GM23338 (cell line): ENCODE data around the gene PPP2R2B. TPM values are rescaled to one million over a fixed set of nuclear protein-coding genes. Genes with fewer than 3 reads are reported as not detected.

ENCODE experiments used
- ATAC-seq: fragments of 200-7000 bp; cut with Tn5 transposase; 3 replicates; pipeline ENCODE4 v1.9.1; 2020
- DNase-seq: peaks from one replicate; pipeline ENCODE4 v3.0.0-alpha.2; 2015; ENCODE audit warnings: low spot score
- H2AFZ ChIP-seq: fragments of 200-600 bp; sonication (generic); 2 replicates; pipeline ENCODE4 v1.8.0; 2016; ENCODE audit warnings: antibody characterized with exemption, mild to moderate bottlenecking, moderate library complexity
- H3F3A ChIP-seq: fragments of 200-600 bp; sonication (generic); replicated peaks from 2 replicates; pipeline ENCODE4 v1.8.0; 2017; ENCODE audit warnings: antibody characterized with exemption, mixed run types, low read depth
- H3K27ac ChIP-seq: fragments of 200-600 bp; sonication (generic); 2 replicates; pipeline ENCODE4 v1.6.1; 2016; ENCODE audit warnings: low read depth
- H3K27me3 ChIP-seq: fragments of 200-600 bp; sonication (generic); 2 replicates; pipeline ENCODE4 v1.8.0; 2016; ENCODE audit warnings: mild to moderate bottlenecking, mixed run types, moderate library complexity; ENCODE audit not compliant: insufficient read depth
- H3K36me3 ChIP-seq: fragments of 200-600 bp; sonication (generic); 2 replicates; pipeline ENCODE4 v1.8.0; 2016; ENCODE audit warnings: mild to moderate bottlenecking; ENCODE audit not compliant: insufficient read depth
- H3K4me1 ChIP-seq: fragments of 200-600 bp; sonication (generic); 2 replicates; pipeline ENCODE4 v1.8.0; 2016; ENCODE audit warnings: mild to moderate bottlenecking, moderate library complexity; ENCODE audit not compliant: insufficient read depth
- H3K4me2 ChIP-seq: fragments of 200-600 bp; sonication (generic); 2 replicates; pipeline ENCODE4 v1.7.1; 2017; ENCODE audit warnings: mixed run types
- H3K4me3 ChIP-seq: fragments of 200-600 bp; sonication (generic); 2 replicates; pipeline ENCODE4 v1.6.1; 2016; ENCODE audit warnings: mixed run types
- H3K79me2 ChIP-seq: fragments of 200-600 bp; sonication (generic); replicated peaks from 2 replicates; pipeline ENCODE4 v1.8.0; 2017; ENCODE audit warnings: mild to moderate bottlenecking; ENCODE audit not compliant: insufficient read depth
- H3K9me2 ChIP-seq: fragments of 200-600 bp; sonication (generic); 2 replicates; pipeline ENCODE4 v1.8.0; 2017; ENCODE audit not compliant: insufficient read depth
- H4K20me1 ChIP-seq: fragments of 200-600 bp; sonication (generic); replicated peaks from 2 replicates; pipeline ENCODE4 v1.8.0; 2017; ENCODE audit warnings: mild to moderate bottlenecking; ENCODE audit not compliant: insufficient read depth
- H3K27ac Mint-ChIP-seq: 2 replicates; pipeline ENCODE4 v1.8.0; 2020; ENCODE audit warnings: inconsistent platforms, mild to moderate bottlenecking, moderate library complexity, mixed read lengths
- H3K27me3 Mint-ChIP-seq: 3 replicates; pipeline ENCODE4 v1.8.0; 2022; ENCODE audit warnings: low read depth, mild to moderate bottlenecking, moderate library complexity, mixed read lengths, inconsistent platforms; ENCODE audit not compliant: insufficient read depth, poor library complexity
- H3K36me3 Mint-ChIP-seq: 3 replicates; pipeline ENCODE4 v1.8.0; 2021; ENCODE audit warnings: low read depth, mild to moderate bottlenecking, inconsistent platforms, moderate library complexity, mixed read lengths
- H3K4me1 Mint-ChIP-seq: 3 replicates; pipeline ENCODE4 v1.8.0; 2020; ENCODE audit warnings: mild to moderate bottlenecking, inconsistent platforms, mixed read lengths
- H3K4me3 Mint-ChIP-seq: 3 replicates; pipeline ENCODE4 v1.8.0; 2021; ENCODE audit warnings: moderate library complexity, mild to moderate bottlenecking, inconsistent platforms, mixed read lengths
- H3K9me3 Mint-ChIP-seq: 3 replicates; pipeline ENCODE4 v1.8.0; 2020; ENCODE audit warnings: moderate library complexity, mild to moderate bottlenecking, inconsistent platforms, mixed read lengths
- CREB1 ChIP-seq: fragments of 250-450 bp; sonication (Bioruptor Pico); IDR thresholded peaks from 2 replicates; pipeline ENCODE4 v1.5.0; 2020; ENCODE audit warnings: low read depth, mild to moderate bottlenecking, moderate library complexity
- CTCF ChIP-seq, 2 experiments: fragments of 200-600 bp in 1 of 2; sonication (generic) in 1 of 2; conservative IDR thresholded peaks; 2 replicates each; pipeline versions ENCODE4 v1.5.1 to v1.6.1; 2016 to 2017; ENCODE audit warnings: antibody characterized with exemption in 2 of 2, low read depth in 2 of 2, mild to moderate bottlenecking in 2 of 2, moderate library complexity in 1 of 2
- EZH2 ChIP-seq: fragments of 200-600 bp; sonication (generic); IDR thresholded peaks from one replicate; pipeline ENCODE4 v1.8.0; 2017; ENCODE audit warnings: antibody characterized with exemption, mild to moderate bottlenecking, low read depth; ENCODE audit not compliant: unreplicated experiment
- EZH2phosphoT487 ChIP-seq: fragments of 200-600 bp; sonication (generic); IDR thresholded peaks from one replicate; pipeline ENCODE4 v1.8.1; 2018; ENCODE audit warnings: antibody characterized with exemption; ENCODE audit not compliant: unreplicated experiment
- JUNB ChIP-seq: IDR thresholded peaks from one replicate; pipeline ENCODE4 v1.6.1; 2016; ENCODE audit warnings: antibody characterized with exemption; ENCODE audit not compliant: unreplicated experiment
- NANOG ChIP-seq: IDR thresholded peaks from 2 replicates; pipeline ENCODE4 v1.6.1; 2016; ENCODE audit warnings: antibody characterized with exemption, borderline replicate concordance
- POLR2AphosphoS5 ChIP-seq: IDR thresholded peaks from 2 replicates; pipeline ENCODE4 v1.6.1; 2016; ENCODE audit warnings: antibody characterized with exemption, low read depth
- STAT1 ChIP-seq: IDR thresholded peaks from one replicate; pipeline ENCODE4 v1.6.1; 2016; ENCODE audit warnings: antibody characterized with exemption; ENCODE audit not compliant: unreplicated experiment
- ZNF114 ChIP-seq: fragments of 250-450 bp; sonication (Bioruptor Pico); IDR thresholded peaks from 2 replicates; pipeline ENCODE4 v1.5.0; 2020; ENCODE audit warnings: mild to moderate bottlenecking, moderate library complexity
- ZNF331 ChIP-seq: fragments of 250-450 bp; sonication (Bioruptor Pico); IDR thresholded peaks from 2 replicates; pipeline ENCODE4 v1.5.0; 2020; ENCODE audit warnings: low read depth, mild to moderate bottlenecking, moderate library complexity
- ZNF462 ChIP-seq: fragments of 250-450 bp; sonication (Bioruptor Pico); IDR thresholded peaks from 2 replicates; pipeline ENCODE4 v1.5.0; 2020; ENCODE audit warnings: mild to moderate bottlenecking, moderate library complexity
- polyA plus RNA-seq: library from polyadenylated mRNA; unstranded; fragments of >200 nt; fragmentation: Nextera tagmentation; extraction: Ambion mirVana; gene quantifications from 2 replicates; pipeline ENCODE4 v1.2.1, GENCODE V29; 2016
- total RNA-seq: library from RNA; depleted of rRNA; stranded (reverse); fragments of >200 nt; shearing (Covaris generic); gene quantifications from 2 replicates; pipeline ENCODE4 v1.2.3, GENCODE V29; 2014
- TF ChIP-seq, protein P1 (sequence below): IDR thresholded peaks from one replicate; pipeline ENCODE4 v1.6.1; 2018; ENCODE audit warnings: antibody characterized with exemption; ENCODE audit not compliant: unreplicated experiment
- TF ChIP-seq, protein P2 (sequence below): IDR thresholded peaks from 2 replicates; pipeline ENCODE4 v1.6.1; 2016; ENCODE audit warnings: antibody characterized with exemption

Gene PPP2R2B
- total and polyA plus RNA-seq, 2 experiments from 2014 or later, result 21.3 to 33.9 TPM

DNA sequence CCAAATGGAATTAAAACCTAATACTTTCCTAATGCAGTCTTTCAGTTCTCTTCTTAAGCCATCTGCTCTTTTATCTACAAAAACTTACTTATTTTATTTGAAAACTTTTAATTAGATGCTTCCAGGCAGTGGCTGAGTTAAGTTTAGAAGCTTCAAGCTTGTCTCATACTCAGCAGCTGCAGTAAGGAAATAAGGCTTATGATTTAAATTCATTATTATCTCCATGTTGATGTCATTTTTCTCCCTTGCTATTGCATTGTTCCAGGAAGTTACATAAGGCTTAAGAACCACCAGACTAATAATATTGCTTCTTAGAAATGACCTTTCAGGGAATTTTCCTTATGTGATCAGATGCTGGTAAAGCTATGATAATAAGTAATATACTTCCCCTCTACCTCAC, 119.6 kb downstream of the PPP2R2B start:
- no peak for ATAC-seq
- no peak overlapping the region for H3K4me3 Mint-ChIP-seq
- no peak overlapping the region for H3K27ac ChIP-seq
- no peaks in the 10 kb centered on the region for H3K79me2 ChIP-seq
- peaks cover 3% of the 10 kb centered on the region; the same call in 1 of the 3 replicates for H3K9me3 Mint-ChIP-seq
- no peak overlapping the region for H3K4me3 ChIP-seq
- H3K27ac Mint-ChIP-seq, result no peak overlapping the region
- H3K36me3 ChIP-seq, result no peaks in the 10 kb centered on the region
- no peaks in the 10 kb centered on the region for H3K27me3 Mint-ChIP-seq
- no peaks in the 10 kb centered on the region for H4K20me1 ChIP-seq
- no peak for TF ChIP-seq ZNF331 (CRISPR knock-in tag)
- no peak for TF ChIP-seq JUNB
- TF ChIP-seq CREB1, result no peak
- no peak for TF ChIP-seq STAT1
- TF ChIP-seq, protein P1, sequence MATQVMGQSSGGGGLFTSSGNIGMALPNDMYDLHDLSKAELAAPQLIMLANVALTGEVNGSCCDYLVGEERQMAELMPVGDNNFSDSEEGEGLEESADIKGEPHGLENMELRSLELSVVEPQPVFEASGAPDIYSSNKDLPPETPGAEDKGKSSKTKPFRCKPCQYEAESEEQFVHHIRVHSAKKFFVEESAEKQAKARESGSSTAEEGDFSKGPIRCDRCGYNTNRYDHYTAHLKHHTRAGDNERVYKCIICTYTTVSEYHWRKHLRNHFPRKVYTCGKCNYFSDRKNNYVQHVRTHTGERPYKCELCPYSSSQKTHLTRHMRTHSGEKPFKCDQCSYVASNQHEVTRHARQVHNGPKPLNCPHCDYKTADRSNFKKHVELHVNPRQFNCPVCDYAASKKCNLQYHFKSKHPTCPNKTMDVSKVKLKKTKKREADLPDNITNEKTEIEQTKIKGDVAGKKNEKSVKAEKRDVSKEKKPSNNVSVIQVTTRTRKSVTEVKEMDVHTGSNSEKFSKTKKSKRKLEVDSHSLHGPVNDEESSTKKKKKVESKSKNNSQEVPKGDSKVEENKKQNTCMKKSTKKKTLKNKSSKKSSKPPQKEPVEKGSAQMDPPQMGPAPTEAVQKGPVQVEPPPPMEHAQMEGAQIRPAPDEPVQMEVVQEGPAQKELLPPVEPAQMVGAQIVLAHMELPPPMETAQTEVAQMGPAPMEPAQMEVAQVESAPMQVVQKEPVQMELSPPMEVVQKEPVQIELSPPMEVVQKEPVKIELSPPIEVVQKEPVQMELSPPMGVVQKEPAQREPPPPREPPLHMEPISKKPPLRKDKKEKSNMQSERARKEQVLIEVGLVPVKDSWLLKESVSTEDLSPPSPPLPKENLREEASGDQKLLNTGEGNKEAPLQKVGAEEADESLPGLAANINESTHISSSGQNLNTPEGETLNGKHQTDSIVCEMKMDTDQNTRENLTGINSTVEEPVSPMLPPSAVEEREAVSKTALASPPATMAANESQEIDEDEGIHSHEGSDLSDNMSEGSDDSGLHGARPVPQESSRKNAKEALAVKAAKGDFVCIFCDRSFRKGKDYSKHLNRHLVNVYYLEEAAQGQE, result no peak
- no peak for TF ChIP-seq POLR2AphosphoS5
- TF ChIP-seq CTCF (conservative IDR thresholded peaks at IDR 0.05; ENCODE audit: low read depth in 2 of 2), result no peak
- TF ChIP-seq, protein P2, sequence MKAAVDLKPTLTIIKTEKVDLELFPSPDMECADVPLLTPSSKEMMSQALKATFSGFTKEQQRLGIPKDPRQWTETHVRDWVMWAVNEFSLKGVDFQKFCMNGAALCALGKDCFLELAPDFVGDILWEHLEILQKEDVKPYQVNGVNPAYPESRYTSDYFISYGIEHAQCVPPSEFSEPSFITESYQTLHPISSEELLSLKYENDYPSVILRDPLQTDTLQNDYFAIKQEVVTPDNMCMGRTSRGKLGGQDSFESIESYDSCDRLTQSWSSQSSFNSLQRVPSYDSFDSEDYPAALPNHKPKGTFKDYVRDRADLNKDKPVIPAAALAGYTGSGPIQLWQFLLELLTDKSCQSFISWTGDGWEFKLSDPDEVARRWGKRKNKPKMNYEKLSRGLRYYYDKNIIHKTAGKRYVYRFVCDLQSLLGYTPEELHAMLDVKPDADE, result no peak
- TF ChIP-seq ZNF462, result no peak
- no peak for TF ChIP-seq NANOG
- TF ChIP-seq EZH2phosphoT487, result no peak
- TF ChIP-seq EZH2, result no peak
- no peak for TF ChIP-seq ZNF114 (CRISPR knock-in tag)
- H3F3A ChIP-seq, result no peaks in the 10 kb centered on the region
- H3K27me3 ChIP-seq, result no peaks in the 10 kb centered on the region
- no peak for DNase-seq
- no peak overlapping the region for H3K4me2 ChIP-seq
- no peaks in the 10 kb centered on the region; the same call in 1 of the 2 replicates for H3K9me2 ChIP-seq
- H3K4me1 Mint-ChIP-seq, result peaks cover 22% of the 10 kb centered on the region
- no peak overlapping the region for H2AFZ ChIP-seq
- H3K36me3 Mint-ChIP-seq, result no peaks in the 10 kb centered on the region; the same call in 2 of the 3 replicates
- H3K4me1 ChIP-seq, result peaks cover 17% of the 10 kb centered on the region
